Calu3 (cell line): ENCODE measurements around the gene MTR. TPM values are rescaled to one million over a fixed set of nuclear protein-coding genes. Genes with fewer than 3 reads are reported as not detected.

Source experiments
- BruUV-seq: library from RNA; stranded (reverse); fragments of 400-500 nt; replicated peaks from 2 replicates; lab custom pipeline; 2021; lab: Mats Ljungman, UMichigan
- CTCF ChIA-PET: fragments of 300-600 bp; sonication (Branson Sonifier 250); formaldehyde crosslinking; loops from one replicate; lab custom pipeline; 2022; ENCODE audit warnings: antibody characterized with exemption; lab: Charles Lee
- DNase-seq: peaks from one replicate; pipeline ENCODE4 v3.0.0; 2022
- H3K27ac Mint-ChIP-seq: one replicate; pipeline ENCODE4 v1.8.0; 2022; ENCODE audit warnings: mixed read lengths; ENCODE audit not compliant: unreplicated experiment
- H3K27me3 Mint-ChIP-seq: one replicate; pipeline ENCODE4 v1.8.0; 2022; ENCODE audit warnings: mixed read lengths; ENCODE audit not compliant: unreplicated experiment
- H3K36me3 Mint-ChIP-seq: one replicate; pipeline ENCODE4 v1.8.0; 2022; ENCODE audit warnings: mild to moderate bottlenecking, moderate library complexity, mixed read lengths; ENCODE audit not compliant: insufficient read depth, unreplicated experiment
- H3K4me1 Mint-ChIP-seq: one replicate; pipeline ENCODE4 v1.8.0; 2022; ENCODE audit warnings: mild to moderate bottlenecking, low read depth, mixed read lengths; ENCODE audit not compliant: unreplicated experiment
- H3K4me3 Mint-ChIP-seq: one replicate; pipeline ENCODE4 v1.8.0; 2022; ENCODE audit warnings: mild to moderate bottlenecking, low read depth, moderate library complexity, mixed read lengths; ENCODE audit not compliant: unreplicated experiment
- H3K9me3 Mint-ChIP-seq: one replicate; pipeline ENCODE4 v1.8.0; 2022; ENCODE audit warnings: low read depth, mixed read lengths; ENCODE audit not compliant: unreplicated experiment
- intact Hi-C: fragments of 100-400 bp; cut with micrococcal nuclease; formaldehyde crosslinking; loops from one replicate; pipeline ENCODE4 v1.10.0; 2022; ENCODE audit not compliant: unreplicated experiment
- total RNA-seq: library from RNA; stranded (reverse); gene quantifications from 2 replicates; pipeline ENCODE4 v1.2.3, GENCODE V29; 2022
- TF ChIP-seq, protein P1 (sequence below): fragments of 200-600 bp; IDR thresholded peaks from one replicate; pipeline ENCODE4 v1.8.0; 2022; ENCODE audit warnings: antibody characterized with exemption; ENCODE audit not compliant: unreplicated experiment

The MTR gene
- total RNA-seq, 1 experiment from 2014 or later, result 37.0 TPM

DNA sequence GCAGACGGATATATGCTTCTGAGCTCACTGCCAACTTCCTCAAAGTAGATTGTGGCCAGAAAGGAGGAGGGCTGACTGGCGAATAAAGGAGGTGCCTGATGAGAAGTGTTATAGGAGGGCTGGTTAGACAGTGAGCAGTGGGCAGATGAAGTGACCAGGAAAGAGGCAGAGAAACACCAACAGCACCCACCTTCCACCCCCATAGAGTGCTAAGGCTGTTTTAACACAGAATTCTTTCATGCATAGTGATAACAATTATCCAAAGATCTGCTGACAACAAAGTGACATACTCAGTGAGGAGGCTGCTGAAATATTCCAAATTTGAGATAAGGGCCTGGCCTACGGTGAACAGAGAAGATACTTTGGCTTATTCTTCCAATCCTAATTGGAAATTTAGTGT is 21.2 kb upstream of the MTR start:
- H3K4me3 Mint-ChIP-seq, result no peak overlapping the region
- no peaks in the 10 kb centered on the region for H3K4me1 Mint-ChIP-seq
- no peak overlapping the region for H3K27ac Mint-ChIP-seq
- no peak for DNase-seq
- peaks cover 2% of the 10 kb centered on the region for H3K9me3 Mint-ChIP-seq
- no TSS peak for BruUV-seq
- CTCF ChIA-PET, result no interaction called here
- no peaks in the 10 kb centered on the region for H3K36me3 Mint-ChIP-seq
- TF ChIP-seq, protein P1, sequence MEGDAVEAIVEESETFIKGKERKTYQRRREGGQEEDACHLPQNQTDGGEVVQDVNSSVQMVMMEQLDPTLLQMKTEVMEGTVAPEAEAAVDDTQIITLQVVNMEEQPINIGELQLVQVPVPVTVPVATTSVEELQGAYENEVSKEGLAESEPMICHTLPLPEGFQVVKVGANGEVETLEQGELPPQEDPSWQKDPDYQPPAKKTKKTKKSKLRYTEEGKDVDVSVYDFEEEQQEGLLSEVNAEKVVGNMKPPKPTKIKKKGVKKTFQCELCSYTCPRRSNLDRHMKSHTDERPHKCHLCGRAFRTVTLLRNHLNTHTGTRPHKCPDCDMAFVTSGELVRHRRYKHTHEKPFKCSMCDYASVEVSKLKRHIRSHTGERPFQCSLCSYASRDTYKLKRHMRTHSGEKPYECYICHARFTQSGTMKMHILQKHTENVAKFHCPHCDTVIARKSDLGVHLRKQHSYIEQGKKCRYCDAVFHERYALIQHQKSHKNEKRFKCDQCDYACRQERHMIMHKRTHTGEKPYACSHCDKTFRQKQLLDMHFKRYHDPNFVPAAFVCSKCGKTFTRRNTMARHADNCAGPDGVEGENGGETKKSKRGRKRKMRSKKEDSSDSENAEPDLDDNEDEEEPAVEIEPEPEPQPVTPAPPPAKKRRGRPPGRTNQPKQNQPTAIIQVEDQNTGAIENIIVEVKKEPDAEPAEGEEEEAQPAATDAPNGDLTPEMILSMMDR, result no peak
- no peaks in the 10 kb centered on the region for H3K27me3 Mint-ChIP-seq
- intact Hi-C loops, result no loop called here

- Mint-ChIP-seq H3K4me3 (no peak overlapping the region), H3K9me3 (peaks cover 7% of the 10 kb centered on the region), H3K27me3 (no peaks in the 10 kb centered on the region), H3K36me3 (no peaks in the 10 kb centered on the region), H3K4me1 (no peaks in the 10 kb centered on the region), H3K27ac (no peak overlapping the region)
- CTCF ChIA-PET, result no interaction called here
- intact Hi-C loops, result loop anchor here (1.0 kb wide), 1 partner anchor 166 kb away; no protein-coding TSS in a partner anchor
- DNase-seq, result no peak
- no TSS peak for BruUV-seq
- TF ChIP-seq, protein P1, result no peak
Measured at GRCh38 chr1:236774926-236775325, 20.2 kb upstream of the MTR start.

GRCh38 chr1:236779312-236779711 is 15.8 kb upstream of the MTR start:
- Mint-ChIP-seq H3K4me1 (no peaks in the 10 kb centered on the region), H3K36me3 (no peaks in the 10 kb centered on the region), H3K27me3 (no peaks in the 10 kb centered on the region), H3K4me3 (no peak overlapping the region), H3K27ac (no peak overlapping the region), H3K9me3 (peaks cover 11% of the 10 kb centered on the region)
- DNase-seq, result no peak
- TF ChIP-seq, protein P1, result no peak
- CTCF ChIA-PET, result no interaction called here
- no TSS peak for BruUV-seq
- intact Hi-C loops, result no loop called here

DNA sequence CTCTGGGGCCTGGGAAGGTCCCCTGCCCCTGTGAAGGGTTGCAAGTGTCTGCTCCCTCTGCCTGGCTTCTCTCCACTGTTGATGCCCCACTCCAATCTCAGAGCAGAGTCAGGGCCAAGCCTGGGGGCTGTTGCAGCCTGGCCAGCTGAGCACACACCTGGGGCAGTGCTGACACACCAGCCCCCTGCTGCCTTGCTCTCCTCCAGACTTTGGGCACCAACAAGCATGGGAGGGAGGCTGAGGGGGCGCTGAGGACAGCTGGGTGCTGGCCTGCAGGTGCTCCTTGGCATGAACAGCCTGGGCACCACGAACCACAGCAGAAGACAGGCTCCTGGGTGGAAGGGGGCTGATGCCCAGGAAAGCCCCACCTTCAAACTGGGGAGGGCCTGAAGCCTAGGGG is 9.6 kb upstream of the MTR start:
- Mint-ChIP-seq H3K36me3 (no peaks in the 10 kb centered on the region), H3K9me3 (peaks cover under 1% of the 10 kb centered on the region), H3K4me3 (no peak overlapping the region), H3K27me3 (no peaks in the 10 kb centered on the region), H3K27ac (no peak overlapping the region), H3K4me1 (no peaks in the 10 kb centered on the region)
- TF ChIP-seq, protein P1, result no peak
- DNase-seq, result no peak
- no TSS peak for BruUV-seq
- CTCF ChIA-PET, result no interaction called here
- intact Hi-C loops, result no loop called here
